DMS53 treated with DMSO at 0.1 percent for 48 hours (cell line): ENCODE measurements around the gene ADAMTS3.

ENCODE experiments used
- DNase-seq: peaks from one replicate; lab custom pipeline; 2025; ENCODE audit not compliant: unreplicated experiment; lab: John Stamatoyannopoulos, UW

The ADAMTS3 gene

DNA sequence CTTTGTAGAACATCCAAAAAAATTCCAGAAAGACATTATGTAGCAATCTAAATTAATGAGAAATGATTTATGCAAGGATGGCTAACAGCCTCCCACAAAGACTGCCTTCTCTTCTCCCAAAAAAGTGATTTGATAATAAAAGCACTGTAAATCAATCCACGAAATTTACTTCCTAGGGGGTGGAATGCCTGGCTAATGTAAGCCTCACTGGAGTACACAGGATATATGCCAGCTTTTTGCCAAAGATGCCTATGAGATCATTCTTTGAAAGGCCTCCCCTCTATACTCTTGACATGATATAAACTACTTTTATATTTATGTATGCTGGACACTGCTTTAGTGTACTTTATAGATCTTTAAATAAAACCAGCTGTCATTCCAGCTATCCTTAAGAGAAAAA lies 211.1 kb downstream of the ADAMTS3 start:
- no peak for DNase-seq

DNA sequence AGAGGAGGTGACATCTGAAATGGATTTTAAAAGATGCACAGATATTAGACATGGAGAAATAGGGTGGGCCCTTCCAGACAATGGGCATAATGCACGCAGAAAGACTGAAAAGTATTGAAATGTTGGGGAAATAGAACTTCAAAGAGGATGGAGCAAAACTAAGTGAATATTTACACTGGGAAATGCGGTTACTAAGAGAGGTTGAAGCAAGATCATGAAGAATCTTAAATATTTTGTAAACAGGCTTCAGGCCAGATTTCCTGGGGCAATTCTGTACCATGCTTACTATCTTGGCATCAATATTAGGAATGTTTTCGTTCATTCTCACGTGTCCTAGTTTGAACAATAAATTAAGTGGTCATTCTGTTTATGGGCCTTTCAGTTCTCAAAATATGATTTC lies 216.3 kb downstream of the ADAMTS3 start:
- no peak for DNase-seq

- no peak for DNase-seq
Measured at GRCh38 chr4:72351521-72351920, 217.5 kb downstream of the ADAMTS3 start.

- DNase-seq: no peak
Measured at GRCh38 chr4:72348701-72349100, 220.3 kb downstream of the ADAMTS3 start.

DNA sequence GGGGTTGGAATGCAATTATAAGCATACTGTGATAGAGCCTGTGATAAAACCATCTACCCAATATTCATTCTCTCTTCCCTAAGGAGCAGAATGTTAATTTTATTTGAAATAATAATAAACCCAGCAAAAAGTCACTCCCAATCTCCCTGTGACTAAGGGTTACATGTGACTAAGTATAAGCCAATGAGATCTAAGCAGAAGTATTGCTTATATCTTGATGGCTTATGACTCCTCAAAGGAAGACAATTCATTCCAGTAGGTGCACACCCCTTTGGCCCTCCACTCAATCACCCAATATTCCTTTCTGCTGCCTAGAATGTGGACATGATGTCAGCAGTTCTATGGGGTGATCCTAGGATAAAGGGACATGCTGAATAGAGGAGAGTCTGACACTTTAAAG lies 224.6 kb downstream of the ADAMTS3 start:
- DNase-seq: no peak

DNA sequence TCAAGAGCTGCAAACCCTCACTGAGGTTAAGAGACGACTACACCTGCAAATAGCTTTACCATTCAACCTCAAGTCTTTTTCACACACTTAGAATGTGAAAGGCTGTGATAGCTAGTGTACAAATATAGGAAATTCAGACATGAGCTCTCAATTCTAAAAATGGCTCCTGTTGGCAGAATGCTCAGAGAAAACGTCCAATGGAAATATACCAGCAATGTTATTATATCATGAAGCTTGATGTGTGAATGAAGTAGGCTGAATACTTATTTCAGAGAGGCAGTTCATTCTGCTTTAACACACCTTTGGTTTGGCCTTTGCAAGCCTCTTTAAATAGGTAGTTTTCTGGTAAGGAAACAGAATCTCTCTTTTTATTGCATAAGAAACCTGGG lies 227.6 kb downstream of the ADAMTS3 start:
- DNase-seq: no peak

DNA sequence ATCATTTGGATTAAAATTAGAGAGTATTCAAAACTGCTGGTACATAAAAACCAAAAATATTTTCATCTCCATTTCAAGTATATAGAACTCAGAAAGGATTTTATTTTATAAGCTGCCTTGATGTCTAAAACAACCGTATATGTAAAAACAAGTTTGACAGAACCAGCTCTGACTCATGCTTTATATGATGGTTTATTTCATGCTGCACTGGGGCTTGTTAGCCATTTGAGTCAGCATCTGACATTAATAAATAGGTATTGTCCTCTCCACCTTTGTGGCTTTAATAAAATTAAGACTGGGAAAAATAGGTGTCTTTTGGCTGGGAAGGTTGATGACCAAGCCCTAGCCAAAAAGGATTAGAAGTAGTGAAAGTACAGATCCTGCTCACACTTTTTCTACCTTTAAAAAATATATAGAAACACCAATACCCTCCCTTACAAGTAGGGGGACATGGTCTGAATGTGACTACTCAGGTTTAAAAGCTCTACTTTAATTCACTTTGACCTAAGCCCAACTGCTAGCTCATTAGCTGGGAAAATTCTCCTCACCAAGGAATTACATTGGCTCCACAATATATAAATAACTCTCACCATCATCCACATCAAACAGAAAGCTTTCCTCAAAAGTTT lies 228.1 kb downstream of the ADAMTS3 start:
- DNase-seq: no peak

DNA sequence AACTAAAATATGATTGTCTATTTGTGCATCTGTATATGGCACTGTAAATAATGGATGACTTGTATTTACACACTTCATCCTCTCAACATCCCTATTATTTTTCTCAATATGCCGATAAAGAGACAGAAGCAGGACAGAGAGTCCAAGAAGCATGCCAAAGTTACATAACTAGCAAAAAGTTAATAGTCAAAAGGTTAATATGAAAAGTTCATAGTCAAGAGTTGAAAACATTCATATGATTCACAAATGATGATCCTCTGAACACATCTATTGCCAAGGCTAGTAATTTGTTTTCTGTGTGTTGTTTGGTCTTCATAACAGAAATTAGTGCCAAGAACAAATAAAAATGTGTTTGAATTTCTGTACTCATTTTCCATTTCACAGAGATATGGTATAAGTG lies 231.0 kb downstream of the ADAMTS3 start:
- DNase-seq: no peak

DNA sequence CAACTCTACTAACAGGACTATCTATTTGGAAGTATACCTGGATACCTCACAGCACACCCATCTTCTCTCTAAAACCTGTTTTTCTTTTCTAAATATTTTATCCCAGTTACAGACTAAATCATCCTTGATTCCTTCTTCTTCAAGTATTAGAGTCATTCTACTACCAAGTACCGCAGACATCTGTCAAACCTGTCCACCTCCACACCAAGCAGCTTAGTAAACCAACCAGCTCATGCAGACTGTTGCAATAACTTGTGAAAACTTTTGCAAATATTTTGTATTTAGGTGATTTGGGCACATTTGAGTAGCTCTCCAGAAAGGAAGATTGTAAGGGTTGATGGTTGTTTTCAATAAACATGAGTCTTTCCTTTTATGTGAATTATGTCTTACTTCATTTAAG lies 238.6 kb downstream of the ADAMTS3 start:
- DNase-seq: no peak

DNA sequence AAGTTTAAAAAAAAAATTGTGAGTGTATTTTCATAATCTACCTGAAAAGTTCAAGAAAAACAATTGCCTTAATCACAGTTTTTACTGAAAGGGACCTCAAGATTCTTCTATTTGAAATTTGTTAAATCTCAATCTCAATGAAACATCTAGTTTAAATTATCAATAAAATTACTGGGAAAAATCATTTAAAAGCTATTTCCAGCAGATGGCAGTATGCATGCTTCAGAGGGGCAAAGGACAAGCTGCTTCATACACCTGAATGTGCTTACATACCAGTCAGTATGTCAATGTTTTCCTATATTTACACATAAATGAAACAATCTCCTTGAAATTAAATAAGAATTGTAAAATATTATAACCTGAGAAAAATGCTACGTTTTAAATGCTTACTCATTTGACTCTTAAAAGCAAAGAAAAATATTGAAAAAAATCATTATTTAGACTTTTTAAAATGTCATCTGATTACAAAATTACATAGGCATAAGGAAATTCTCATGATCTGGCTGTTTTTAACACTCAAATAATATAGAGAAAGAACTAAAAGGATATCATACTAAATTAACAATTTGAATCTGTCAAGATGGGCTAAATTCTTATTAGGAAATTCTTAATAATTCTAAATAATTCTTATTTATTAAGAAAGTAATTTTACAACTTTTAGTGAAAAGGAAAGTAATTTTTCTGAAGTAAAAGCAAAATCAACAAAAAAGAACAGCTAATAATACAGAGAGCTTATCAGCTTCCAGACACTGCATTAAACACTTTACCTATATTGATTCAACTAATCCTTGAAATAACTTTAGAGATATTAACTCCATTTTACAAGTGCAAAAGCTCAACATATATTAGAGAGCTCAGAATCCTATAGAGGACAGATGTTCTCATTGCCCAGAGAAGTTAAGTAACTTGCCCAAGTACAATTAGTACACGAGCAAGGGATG lies 242.1 kb downstream of the ADAMTS3 start:
- peak; percentile 33 for DNase-seq

DNA sequence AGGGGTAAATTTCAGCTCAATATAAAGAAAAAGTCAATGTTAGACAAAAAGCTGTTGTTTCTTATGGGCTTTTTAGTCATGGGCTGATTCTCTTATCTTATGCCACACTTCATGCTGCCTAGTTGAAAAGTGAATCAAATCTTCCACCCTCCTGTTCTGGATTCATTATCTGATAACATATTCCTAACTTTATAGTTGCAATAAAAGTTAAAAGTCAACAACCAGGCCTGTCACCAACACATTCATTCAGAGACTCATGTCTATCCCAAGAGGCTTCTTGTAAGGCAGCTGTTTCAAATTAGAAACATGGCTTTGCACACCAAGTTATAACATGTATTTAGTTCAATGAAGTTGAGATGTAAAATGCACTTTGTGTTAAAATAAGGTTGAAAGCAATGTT lies 243.8 kb downstream of the ADAMTS3 start:
- DNase-seq: no peak

- no peak for DNase-seq
Measured at GRCh38 chr4:72323227-72323626, 245.8 kb downstream of the ADAMTS3 start.

- no peak for DNase-seq
Measured at GRCh38 chr4:72320223-72320948, 248.6 kb downstream of the ADAMTS3 start.

- no peak for DNase-seq
Measured at GRCh38 chr4:72319601-72320021, 249.4 kb downstream of the ADAMTS3 start.

- DNase-seq: no peak
Measured at GRCh38 chr4:72318421-72319170, 250.4 kb downstream of the ADAMTS3 start.

DNA sequence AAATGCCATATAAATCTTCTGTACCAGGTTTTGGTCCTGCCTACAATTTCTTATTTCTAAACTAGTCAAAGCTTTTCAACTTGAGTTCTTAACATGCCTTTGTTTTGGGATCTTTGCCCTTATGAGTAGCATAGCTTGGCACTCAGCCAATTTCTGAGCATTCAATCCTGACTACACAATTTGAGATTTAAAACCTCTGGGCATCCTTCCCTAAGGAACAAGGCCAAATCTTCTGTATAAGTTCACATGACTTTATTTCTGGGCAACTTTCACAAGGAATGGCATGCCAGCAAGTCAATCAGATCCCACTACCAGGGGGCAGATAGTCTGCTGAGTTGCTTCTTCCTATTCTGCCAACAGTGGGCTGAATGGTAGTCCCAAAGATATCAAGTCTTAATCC lies 254.2 kb downstream of the ADAMTS3 start:
- DNase-seq: no peak

DNA sequence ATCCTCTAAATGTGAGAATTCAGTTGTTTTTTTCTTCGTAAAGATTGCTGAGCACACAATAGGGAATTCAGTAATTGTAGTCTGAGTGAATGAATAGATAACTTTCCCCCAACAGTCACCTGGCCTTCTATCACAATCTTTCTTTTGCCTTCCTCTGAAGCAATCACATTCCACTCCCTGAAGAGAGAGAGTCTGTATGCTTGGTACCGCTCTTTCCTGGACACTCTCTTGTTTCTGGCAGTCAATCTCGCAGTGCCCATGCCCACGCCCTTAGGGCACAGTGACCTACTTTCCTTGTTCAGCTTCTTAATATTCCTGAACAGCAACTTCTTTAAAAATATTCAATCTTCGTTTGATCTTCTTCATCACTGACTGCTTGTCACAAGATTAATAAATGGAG lies 255.9 kb downstream of the ADAMTS3 start:
- no peak for DNase-seq

GRCh38 chr4:72312032-72312650 lies 256.9 kb downstream of the ADAMTS3 start:
- DNase-seq: no peak

DNA sequence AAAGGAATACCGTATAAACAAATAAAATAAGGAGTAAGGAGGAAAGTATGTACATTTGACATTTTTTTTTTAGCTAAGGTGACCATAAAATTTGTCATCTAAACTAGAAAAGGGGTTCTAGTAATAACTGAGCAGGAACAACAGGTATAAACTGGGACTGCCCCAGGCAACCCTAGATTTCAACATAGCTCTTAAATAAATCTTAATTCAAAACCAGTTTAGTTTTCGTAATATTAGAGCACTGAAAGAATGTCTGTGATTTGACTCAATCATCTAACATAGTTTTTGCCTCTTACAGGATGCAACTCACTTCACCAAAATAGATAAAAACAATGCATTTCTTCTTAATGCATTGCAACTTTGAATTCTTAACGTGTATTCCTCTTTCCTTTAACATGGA lies 257.7 kb downstream of the ADAMTS3 start:
- DNase-seq: no peak

- no peak for DNase-seq
Measured at GRCh38 chr4:72305620-72306019, 263.4 kb downstream of the ADAMTS3 start.

- DNase-seq: no peak
Measured at GRCh38 chr4:72305080-72305479, 263.9 kb downstream of the ADAMTS3 start.
